HG03354 (cell line): ENCODE measurements around the gene RALY.

Source experiments
- ATAC-seq: cut with Tn5 transposase; IDR thresholded peaks from one replicate; pipeline ENCODE4 v1.9.1; 2021; ENCODE audit warnings: mild to moderate bottlenecking; ENCODE audit not compliant: unreplicated experiment, poor library complexity, severe bottlenecking

Gene RALY

GRCh38 chr20:33993576-33994221, at the start of gene RALY:
TSS of gene RALY (plus strand) at chr20:33993911. CDS start at chr20:34072075, 78,164 bp downstream.
- ATAC-seq = peak; percentile 65

GRCh38 chr20:33944914-33945313, 48.8 kb upstream of the RALY start:
- ATAC-seq = no peak

- ATAC-seq = no peak
Measured at GRCh38 chr20:33945391-33946081, 48.2 kb upstream of the RALY start.

DNA sequence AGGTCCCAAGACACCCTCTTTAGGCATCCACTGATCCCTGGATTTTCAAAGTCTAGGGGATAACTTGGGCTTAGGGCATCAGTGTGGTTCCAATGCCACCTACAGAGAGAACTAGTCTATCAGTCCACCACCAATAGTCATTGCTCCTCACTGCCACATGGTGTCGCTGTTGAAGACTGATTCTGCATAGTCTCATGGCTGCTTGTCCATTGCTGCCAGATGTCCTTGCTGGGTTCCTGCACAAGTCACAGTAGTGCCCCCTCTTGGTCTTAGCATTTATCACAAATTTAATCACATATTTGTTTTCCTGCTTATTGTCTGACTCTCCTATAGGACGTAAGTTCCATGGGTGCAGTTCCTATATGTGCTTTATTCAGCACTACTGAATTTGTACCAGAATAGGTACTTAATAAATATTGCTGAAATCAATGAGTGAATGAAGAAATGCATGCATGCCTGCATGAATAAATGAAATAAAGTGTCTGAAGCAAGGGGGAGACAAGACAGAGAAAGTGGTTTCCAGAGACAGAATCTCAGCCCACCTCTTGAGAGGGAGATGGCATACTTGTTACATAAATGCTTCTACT, 45.9 kb upstream of the RALY start:
- no peak for ATAC-seq

GRCh38 chr20:33948480-33948879, 45.2 kb upstream of the RALY start:
- no peak for ATAC-seq

- no peak for ATAC-seq
Measured at GRCh38 chr20:33951171-33951570, 42.5 kb upstream of the RALY start.

DNA sequence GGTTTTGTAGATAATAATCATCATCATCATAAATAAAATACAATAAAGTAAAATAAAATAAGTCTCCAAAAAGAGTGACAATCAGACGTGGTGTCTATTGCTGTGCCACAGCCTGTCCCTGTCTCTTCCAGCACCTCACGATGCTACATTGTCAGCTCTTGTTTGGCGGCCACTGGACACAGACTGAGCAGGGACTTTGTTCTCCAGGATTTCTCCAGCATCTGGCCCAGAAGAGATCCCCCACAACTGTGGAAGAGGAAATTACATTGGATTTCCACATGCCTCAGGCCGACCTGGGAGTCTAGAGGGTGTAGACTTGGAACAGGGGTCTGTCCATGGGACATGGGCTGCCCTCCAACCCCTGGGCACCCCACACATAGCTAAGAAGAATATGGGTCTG, 39.2 kb upstream of the RALY start:
- ATAC-seq = no peak

DNA sequence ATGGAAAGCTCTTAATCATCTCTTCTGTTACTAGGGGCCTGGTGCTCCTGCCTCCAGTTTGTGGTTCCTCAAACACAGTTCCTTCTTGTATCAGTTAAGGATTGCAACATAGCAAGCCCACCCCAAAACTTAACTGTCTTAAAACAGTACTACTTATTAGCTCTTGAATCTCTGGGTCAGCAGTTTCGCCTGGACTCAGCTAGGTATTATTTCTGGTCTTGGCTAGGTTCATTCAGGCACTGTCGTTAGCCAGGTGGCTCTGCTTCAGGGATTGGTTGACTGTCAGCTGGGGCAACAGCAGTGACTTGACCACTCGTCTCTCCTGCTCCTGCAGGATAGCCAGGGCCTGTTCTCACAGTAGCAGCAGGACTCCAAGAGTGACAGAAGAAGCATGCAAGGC, 30.0 kb upstream of the RALY start:
- no peak for ATAC-seq

GRCh38 chr20:33964441-33964840, 29.3 kb upstream of the RALY start:
- ATAC-seq = no peak

DNA sequence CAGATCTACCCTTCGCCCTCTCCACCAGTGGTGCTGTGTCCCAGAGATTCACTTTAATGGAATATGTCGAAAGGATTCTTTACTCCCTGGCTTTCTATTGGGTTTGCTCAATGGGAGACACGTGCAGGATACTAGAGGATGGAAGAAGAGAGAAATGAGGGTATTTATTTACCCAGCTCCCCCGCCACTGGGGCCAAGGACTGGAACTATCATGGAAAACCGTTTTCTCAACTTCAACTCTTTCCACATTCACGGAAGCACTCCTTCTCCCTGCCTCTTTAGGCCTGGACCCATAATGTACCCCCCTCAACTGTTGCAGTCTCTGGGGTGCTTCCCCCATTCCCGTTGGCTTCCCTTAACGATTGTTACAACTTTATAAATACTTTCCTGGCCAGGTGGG, 26.6 kb upstream of the RALY start:
- no peak for ATAC-seq

- no peak for ATAC-seq
Measured at GRCh38 chr20:33969563-33969962, 24.1 kb upstream of the RALY start.

DNA sequence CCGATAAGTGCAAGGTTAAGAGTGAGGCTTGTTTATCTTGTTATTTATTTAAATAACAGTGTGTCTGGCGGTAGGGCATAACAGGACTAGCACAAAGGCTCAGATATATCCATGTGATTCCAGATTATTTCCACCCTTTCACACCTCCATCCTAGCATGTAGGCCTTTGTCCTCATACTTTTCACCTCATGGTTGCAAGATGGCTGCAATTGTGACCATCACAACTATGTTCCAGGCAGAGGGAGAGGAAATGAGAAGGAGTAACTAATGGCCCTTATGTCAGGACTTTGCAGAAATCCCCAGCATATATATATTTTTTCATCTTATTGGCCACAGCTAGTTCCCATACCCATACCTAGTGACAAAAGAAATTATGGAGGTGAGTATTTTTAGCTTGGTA, 23.5 kb upstream of the RALY start:
- no peak for ATAC-seq

DNA sequence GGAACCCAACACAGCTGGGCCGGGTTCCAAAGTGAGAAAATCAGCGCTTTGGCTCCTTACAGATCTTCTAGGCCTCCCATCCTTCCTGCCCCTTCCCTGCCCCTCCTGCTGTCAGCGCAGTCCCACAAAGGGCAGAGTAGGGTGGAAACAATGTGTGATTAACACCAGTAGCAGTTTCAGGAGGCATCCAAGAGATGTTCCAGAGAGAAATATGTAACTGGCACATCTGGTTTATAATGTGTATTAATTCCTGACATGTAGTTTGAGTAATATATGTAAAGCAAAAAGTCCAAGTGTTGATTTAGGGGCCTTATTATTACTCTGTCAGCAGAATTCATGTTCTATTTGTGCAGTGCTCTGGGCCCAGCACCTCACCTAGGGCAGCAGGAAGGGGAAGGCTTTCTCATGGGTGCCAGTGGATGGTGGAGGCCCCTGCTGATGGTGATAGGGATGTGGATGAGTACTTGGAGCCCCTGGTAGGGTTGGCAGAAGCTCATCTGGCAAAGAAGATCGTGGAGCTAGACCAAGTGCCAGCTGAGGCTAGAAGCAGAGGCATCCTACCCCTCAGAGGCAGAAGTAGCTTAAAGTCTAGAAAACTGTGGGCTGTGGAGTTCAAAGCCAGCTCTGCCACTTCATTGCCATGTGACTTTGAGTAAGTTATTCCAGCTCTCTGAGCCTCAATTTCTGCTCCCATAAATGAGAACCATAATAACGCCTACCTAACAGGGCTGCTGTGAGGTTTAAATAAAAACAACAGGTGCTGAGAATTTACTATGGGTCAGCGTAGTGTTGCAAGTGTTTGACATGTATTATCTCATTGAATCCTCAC, 22.4 kb upstream of the RALY start:
- ATAC-seq = no peak

- ATAC-seq = no peak
Measured at GRCh38 chr20:33976959-33977358, 16.8 kb upstream of the RALY start.

DNA sequence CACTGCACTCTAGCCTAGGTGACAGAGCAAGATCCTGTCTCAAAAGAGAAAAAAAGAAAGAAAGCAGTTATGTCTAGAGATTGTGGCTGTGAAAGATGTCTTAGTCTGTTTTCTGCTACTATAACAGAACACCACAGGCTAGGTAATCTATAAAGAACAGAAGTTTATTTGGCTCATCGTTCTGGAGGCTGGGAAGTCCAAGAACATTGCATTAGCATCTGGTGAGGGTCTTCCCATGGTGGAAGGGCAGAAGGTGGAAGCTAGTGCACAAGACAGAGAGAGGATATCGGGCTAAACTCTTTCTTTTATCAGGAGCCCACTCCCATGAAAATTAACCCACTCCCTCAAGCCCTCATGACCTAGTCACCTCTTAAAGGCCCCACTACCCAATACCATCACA, 16.2 kb upstream of the RALY start:
- ATAC-seq = no peak

DNA sequence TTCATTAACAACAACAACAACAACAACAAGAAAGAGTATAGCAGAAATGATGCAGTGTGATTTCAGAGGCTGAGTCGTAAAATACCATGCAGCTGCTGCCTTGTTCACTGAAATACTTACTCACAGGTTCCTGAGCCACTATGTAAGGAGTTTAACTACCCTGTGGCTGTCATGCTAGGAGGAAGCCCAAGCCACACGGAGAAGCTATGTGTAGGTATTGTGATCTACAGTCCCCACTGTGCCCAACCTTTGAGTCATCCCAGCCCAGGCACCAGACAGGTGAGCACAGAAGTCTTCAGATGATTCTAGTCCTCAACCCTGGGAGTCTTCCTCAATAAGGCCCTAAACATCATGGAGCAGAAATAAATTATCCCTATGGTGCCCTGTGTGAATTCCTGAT, 14.6 kb upstream of the RALY start:
- ATAC-seq = no peak

DNA sequence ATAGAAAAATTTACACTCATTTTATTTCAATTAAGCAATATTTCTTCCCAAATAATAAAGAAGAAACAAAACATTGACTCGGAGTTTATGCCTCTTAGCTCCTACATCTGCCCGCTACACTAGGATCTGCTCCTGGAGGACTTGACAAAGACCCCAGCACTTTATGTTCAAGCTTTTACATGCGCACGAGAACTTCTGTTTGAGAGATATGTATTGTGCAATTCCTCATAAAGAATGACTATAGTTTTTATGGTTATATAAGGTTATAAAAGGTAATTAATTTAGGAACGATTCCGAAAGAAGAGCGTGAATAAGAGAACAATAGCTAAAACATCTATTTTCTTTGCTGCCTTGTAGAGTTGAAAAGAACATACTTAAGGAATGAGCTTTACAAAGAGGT, 12.4 kb upstream of the RALY start:
- no peak for ATAC-seq

DNA sequence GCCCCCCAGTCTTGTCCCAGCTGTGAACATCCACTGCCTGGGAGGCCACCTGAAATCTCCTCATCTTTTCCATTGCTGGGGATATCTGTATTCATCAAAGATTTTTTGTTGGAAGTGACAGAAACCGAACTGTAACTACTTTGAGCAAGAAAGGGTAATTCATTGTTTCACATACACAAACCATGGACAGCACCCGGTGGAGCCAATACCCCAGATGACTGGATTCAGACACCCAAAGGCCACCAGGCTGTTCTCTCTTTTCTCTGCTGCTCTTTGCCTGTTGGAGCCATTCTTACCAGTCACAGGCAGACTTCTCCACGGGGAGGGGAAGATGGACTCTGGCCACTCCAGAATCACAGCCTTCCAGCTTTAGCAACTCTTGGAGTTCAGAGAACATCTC, 11.7 kb upstream of the RALY start:
- ATAC-seq = no peak

- ATAC-seq = no peak
Measured at GRCh38 chr20:33983371-33983770, 10.3 kb upstream of the RALY start.

GRCh38 chr20:33984182-33984719, 9.5 kb upstream of the RALY start:
- no peak for ATAC-seq
